Measurements from ENCODE around the gene ADORA1.
A peak's percentile ranks its signal among the peaks of the same experiment; 100 is the strongest.

The ADORA1 gene

GRCh38 chr1:203127666-203128430 is at the start of gene ADORA1:
ADORA1 (plus strand) TSS chr1:203127726; CDS start chr1:203128842, 1,116 bp downstream.
- Histone ChIP-seq H3K9ac (ENCODE audit: low read depth, low read length) (no peak within 1 kb of the TSS), H3K27me3 (ENCODE audit: control insufficient read depth, insufficient read depth, low read length) (peaks cover 32% of the 10 kb centered on the region), H3K9me3 (ENCODE audit: control insufficient read depth, insufficient read depth, low read length) (no peaks in the 10 kb centered on the region), H3K36me3 (ENCODE audit: control insufficient read depth, insufficient read depth, low read length) (no peaks in the 10 kb centered on the region), H3K4me3 (ENCODE audit: low read depth, low read length) (peak within 1 kb of the TSS; percentile 62), H3K4me1 (ENCODE audit: control insufficient read depth, insufficient read depth, low read length) (peaks cover 15% of the 10 kb centered on the region), H3K27ac (ENCODE audit: low read depth, low read length) (no peak within 1 kb of the TSS)

DNA sequence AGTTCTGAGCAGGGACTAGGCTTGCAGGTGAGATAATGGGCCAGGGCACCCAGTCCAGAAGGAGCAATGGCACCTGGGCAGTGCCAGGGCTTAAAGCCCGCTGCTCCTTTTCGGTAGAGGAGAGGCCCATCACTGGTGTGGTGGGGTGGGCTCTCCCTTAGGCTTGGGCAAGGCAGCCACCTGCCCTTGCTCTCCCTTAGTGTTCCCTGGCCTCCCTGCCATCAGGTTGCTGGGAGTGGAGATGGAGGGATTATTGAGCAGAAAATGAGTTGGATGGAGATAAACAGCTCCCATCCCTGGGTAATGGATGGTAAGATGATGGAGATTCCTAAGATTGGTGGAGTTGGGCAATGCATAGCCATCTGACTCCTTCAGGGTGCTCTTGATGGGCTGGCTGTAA is 49.6 kb upstream of the ADORA1 start:
- Histone ChIP-seq H3K4me1 (ENCODE audit: control insufficient read depth, insufficient read depth, low read length) (peaks cover 16% of the 10 kb centered on the region), H3K9me3 (ENCODE audit: control insufficient read depth, insufficient read depth, low read length) (no peaks in the 10 kb centered on the region), H3K27ac (ENCODE audit: low read depth, low read length) (no peak overlapping the region), H3K36me3 (ENCODE audit: control insufficient read depth, insufficient read depth, low read length) (no peaks in the 10 kb centered on the region), H3K27me3 (ENCODE audit: control insufficient read depth, insufficient read depth, low read length) (peaks cover 52% of the 10 kb centered on the region), H3K9ac (ENCODE audit: low read depth, low read length) (no peak overlapping the region), H3K4me3 (ENCODE audit: low read depth, low read length) (no peak overlapping the region)

DNA sequence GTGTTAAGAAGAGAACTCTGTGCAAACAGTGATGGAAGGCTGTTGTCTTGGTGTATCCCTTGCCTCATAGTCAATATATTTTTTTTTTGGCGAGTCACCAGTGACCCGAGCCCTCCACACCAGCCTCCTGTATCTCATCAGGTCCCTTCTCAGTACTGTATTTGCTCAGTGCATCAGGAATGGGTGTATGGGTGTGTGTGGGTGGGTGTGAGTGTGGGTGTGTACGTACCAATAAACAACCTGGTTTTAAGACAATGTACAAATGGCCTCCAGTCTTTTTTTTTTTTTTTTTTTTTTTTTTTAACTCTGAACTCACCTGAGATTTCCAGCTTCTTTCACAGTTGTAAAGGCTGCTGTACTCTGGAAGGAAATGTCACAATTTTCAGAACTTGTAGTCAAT is 49.0 kb upstream of the ADORA1 start:
- Histone ChIP-seq H3K9me3 (ENCODE audit: control insufficient read depth, insufficient read depth, low read length) (no peaks in the 10 kb centered on the region), H3K27me3 (ENCODE audit: control insufficient read depth, insufficient read depth, low read length) (peaks cover 48% of the 10 kb centered on the region), H3K4me3 (ENCODE audit: low read depth, low read length) (no peak overlapping the region), H3K27ac (ENCODE audit: low read depth, low read length) (no peak overlapping the region), H3K9ac (ENCODE audit: low read depth, low read length) (no peak overlapping the region), H3K36me3 (ENCODE audit: control insufficient read depth, insufficient read depth, low read length) (no peaks in the 10 kb centered on the region), H3K4me1 (ENCODE audit: control insufficient read depth, insufficient read depth, low read length) (peaks cover 16% of the 10 kb centered on the region)

DNA sequence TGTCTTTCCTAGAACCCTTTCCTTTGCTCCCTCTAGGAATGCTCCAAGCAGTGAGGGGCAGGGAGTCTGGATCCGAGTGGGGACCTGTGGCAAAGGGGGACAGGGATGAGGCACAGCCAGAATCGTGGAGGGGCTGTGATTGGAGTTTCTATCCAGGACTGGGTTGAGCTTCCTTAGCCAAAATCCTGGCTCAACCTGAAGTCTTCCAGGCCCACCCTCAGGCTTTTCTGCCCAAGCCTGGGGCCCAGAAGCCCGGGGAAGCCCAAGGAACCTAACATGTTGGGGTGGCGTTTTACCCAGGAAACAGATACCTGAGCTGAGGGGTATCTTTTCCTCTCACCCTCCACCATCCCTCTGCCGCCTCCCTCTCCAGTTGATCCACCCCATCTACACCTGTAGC is 47.1 kb upstream of the ADORA1 start:
- no peak overlapping the region for H3K9ac ChIP-seq (ENCODE audit: low read depth, low read length)
- no peak overlapping the region for H3K27ac ChIP-seq (ENCODE audit: low read depth, low read length)
- peaks cover 21% of the 10 kb centered on the region for H3K4me1 ChIP-seq (ENCODE audit: control insufficient read depth, insufficient read depth, low read length)
- H3K36me3 ChIP-seq (ENCODE audit: control insufficient read depth, insufficient read depth, low read length) = no peaks in the 10 kb centered on the region
- H3K4me3 ChIP-seq (ENCODE audit: low read depth, low read length) = no peak overlapping the region
- H3K9me3 ChIP-seq (ENCODE audit: control insufficient read depth, insufficient read depth, low read length) = no peaks in the 10 kb centered on the region
- H3K27me3 ChIP-seq (ENCODE audit: control insufficient read depth, insufficient read depth, low read length) = peaks cover 28% of the 10 kb centered on the region

GRCh38 chr1:203081465-203082230 is 45.9 kb upstream of the ADORA1 start:
- Histone ChIP-seq H3K36me3 (ENCODE audit: control insufficient read depth, insufficient read depth, low read length) (no peaks in the 10 kb centered on the region), H3K4me3 (ENCODE audit: low read depth, low read length) (no peak overlapping the region), H3K4me1 (ENCODE audit: control insufficient read depth, insufficient read depth, low read length) (peaks cover 19% of the 10 kb centered on the region)

DNA sequence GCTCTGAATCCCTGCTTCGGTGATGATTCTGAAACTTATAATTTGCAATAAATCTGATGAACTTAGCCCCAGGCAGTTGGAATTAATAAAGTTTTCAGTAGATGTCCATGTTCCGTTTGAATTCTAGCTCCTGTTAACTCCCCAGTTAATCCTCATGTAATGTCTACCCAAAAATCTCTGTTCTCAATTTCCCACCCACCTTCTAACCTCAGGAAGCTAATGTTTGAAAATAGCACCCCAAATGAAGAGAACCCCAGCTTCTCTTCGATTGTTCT is 45.4 kb upstream of the ADORA1 start:
- H3K27me3 ChIP-seq (ENCODE audit: control insufficient read depth, insufficient read depth, low read length) = peaks cover 11% of the 10 kb centered on the region
- no peaks in the 10 kb centered on the region for H3K36me3 ChIP-seq (ENCODE audit: control insufficient read depth, insufficient read depth, low read length)
- H3K4me3 ChIP-seq (ENCODE audit: low read depth, low read length) = no peak overlapping the region
- H3K9me3 ChIP-seq (ENCODE audit: control insufficient read depth, insufficient read depth, low read length) = no peaks in the 10 kb centered on the region
- H3K9ac ChIP-seq (ENCODE audit: low read depth, low read length) = no peak overlapping the region
- H3K27ac ChIP-seq (ENCODE audit: low read depth, low read length) = no peak overlapping the region
- peaks cover 19% of the 10 kb centered on the region for H3K4me1 ChIP-seq (ENCODE audit: control insufficient read depth, insufficient read depth, low read length)

More at GRCh38 chr1:203081465-203082230, 45.9 kb upstream of the ADORA1 start:
- Histone ChIP-seq H3K9me3 (ENCODE audit: control insufficient read depth, insufficient read depth, low read length) (no peaks in the 10 kb centered on the region), H3K9ac (ENCODE audit: low read depth, low read length) (no peak overlapping the region), H3K27ac (ENCODE audit: low read depth, low read length) (no peak overlapping the region), H3K27me3 (ENCODE audit: control insufficient read depth, insufficient read depth, low read length) (peaks cover 16% of the 10 kb centered on the region)

DNA sequence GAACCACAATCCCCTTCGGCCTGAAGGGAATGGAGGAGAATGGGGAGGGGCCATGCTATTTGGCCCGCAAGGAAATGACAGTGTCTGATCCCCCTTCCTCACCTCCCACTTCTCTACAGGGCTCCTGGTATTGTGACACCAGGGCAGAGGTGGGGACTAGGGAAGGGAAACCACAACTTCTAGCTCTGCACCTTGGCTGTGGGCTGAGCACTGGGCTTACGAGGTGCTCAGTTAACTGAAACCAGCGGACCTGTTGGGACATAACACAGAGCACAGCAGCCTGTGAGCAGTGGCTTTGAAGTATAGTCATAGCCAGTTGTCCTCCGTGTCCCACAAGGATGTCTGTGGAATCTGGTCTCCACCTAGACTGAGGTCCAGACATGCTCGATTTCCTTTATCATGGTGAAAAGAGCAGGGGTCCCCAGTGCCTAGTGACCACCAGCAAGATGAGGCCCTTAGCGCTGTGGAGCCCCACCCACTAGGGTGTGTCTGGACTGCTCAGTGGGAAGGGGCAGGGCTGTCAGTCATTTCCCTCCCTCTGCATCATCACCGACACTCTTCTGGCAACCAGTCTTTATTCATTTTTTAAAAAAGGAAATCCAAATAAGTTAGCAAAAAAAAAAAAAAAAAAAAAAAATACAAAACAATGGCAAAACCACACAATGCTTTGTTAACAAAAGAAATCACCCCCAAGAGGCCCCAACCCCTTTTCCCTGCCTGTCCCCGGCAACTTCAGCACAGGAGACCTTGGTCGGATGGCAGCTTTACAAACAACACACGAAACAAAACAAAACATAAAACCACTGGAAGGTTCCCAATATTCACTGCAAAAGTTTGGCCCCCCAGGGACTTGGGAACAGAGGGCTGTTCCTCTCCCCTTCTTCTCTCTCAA is 44.7 kb upstream of the ADORA1 start:
- Histone ChIP-seq H3K9me3 (ENCODE audit: control insufficient read depth, insufficient read depth, low read length) (no peaks in the 10 kb centered on the region), H3K27ac (ENCODE audit: low read depth, low read length) (no peak overlapping the region), H3K4me1 (ENCODE audit: control insufficient read depth, insufficient read depth, low read length) (peaks cover 19% of the 10 kb centered on the region), H3K4me3 (ENCODE audit: low read depth, low read length) (no peak overlapping the region), H3K27me3 (ENCODE audit: control insufficient read depth, insufficient read depth, low read length) (peaks cover 4% of the 10 kb centered on the region; the same call in 1 of the 2 replicates), H3K36me3 (ENCODE audit: control insufficient read depth, insufficient read depth, low read length) (no peaks in the 10 kb centered on the region), H3K9ac (ENCODE audit: low read depth, low read length) (no peak overlapping the region)

DNA sequence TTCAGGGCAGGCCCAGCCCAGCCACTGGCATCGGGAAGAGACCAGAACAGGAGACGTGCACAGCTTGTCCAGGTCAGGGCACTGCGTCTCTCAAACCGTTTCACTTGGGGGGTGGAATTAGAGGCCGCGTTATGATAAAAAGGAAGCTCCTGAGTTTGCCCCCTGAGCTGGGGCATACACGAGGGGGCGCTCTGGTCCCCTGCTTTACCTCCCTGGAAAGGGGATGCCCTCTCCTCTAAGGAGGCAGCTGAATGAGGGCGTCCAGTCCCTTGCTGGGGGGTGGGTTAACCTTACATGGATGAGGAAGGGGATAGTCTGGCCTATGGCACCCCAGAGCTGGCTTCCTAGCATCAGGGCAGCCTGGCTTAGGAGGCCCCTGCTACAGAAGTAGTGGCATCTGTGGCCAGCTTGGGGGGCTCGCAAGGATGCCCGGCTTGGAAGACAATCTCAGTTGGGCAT is 44.0 kb upstream of the ADORA1 start:
- no peak overlapping the region for H3K4me3 ChIP-seq (ENCODE audit: low read depth, low read length)

DNA sequence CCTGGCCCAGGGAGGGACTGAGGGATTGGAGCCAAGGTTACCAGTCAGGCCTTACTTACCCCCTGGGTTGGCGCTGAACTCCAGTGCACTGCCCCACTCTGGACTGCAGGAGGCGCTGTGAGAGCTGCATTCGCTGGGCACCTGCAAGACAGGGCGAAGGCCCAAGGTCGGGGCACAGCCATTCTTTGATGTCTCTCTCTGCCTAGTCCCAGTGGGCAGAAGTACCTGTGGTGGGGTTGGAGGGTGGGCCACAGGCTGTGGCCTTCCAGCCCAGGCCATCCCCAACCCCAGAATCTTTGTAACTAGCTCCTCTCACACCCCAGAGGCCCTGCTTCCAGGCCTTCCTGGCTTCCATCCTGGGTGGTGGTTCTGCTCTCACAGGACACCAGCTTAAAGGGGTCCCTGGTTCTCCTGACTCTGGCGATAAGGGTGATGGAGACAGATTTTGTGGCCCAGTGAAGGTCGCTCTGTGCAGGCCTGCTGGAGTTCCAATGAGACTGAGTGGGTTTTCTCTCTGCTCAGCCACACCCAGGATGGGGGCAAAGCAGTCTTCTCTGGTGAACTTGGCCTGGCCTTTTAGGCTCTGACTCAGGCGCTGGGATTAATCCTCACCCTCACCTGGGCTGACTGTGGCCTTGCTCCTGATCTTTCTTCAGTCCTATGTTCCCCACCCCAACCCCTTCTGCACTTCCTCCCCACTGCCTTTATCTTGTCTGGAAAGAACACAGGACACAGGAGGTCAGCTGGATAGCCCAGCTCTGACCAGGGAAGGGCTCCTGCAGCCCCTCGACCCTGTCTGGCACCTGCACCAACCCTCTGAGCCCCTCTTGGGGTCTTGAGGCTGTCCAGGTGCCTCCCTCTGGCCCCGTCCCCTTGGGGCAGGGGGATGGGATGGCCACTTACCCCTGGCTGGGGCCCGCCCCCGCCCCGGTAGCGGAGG is 42.7 kb upstream of the ADORA1 start:
- H3K27ac ChIP-seq (ENCODE audit: low read depth, low read length) = no peak overlapping the region
- H3K4me1 ChIP-seq (ENCODE audit: control insufficient read depth, insufficient read depth, low read length) = peaks cover 19% of the 10 kb centered on the region
- H3K27me3 ChIP-seq (ENCODE audit: control insufficient read depth, insufficient read depth, low read length) = no peaks in the 10 kb centered on the region; the same call in 1 of the 2 replicates
- H3K9me3 ChIP-seq (ENCODE audit: control insufficient read depth, insufficient read depth, low read length) = no peaks in the 10 kb centered on the region
- no peaks in the 10 kb centered on the region for H3K36me3 ChIP-seq (ENCODE audit: control insufficient read depth, insufficient read depth, low read length)
- H3K9ac ChIP-seq (ENCODE audit: low read depth, low read length) = no peak overlapping the region
- no peak overlapping the region for H3K4me3 ChIP-seq (ENCODE audit: low read depth, low read length)

More for the DNA sequence above, 44.0 kb upstream of the ADORA1 start:
- H3K27me3 ChIP-seq (ENCODE audit: control insufficient read depth, insufficient read depth, low read length) = peaks cover under 1% of the 10 kb centered on the region; the same call in 1 of the 2 replicates
- no peak overlapping the region for H3K9ac ChIP-seq (ENCODE audit: low read depth, low read length)
- H3K4me1 ChIP-seq (ENCODE audit: control insufficient read depth, insufficient read depth, low read length) = peaks cover 19% of the 10 kb centered on the region
- no peak overlapping the region for H3K27ac ChIP-seq (ENCODE audit: low read depth, low read length)
- no peaks in the 10 kb centered on the region for H3K9me3 ChIP-seq (ENCODE audit: control insufficient read depth, insufficient read depth, low read length)
- H3K36me3 ChIP-seq (ENCODE audit: control insufficient read depth, insufficient read depth, low read length) = no peaks in the 10 kb centered on the region
